ENCODE data around the gene RAMP2.
"Not testable (repeated sequence)": the region's sequence is repeated elsewhere in the genome, so short reads cannot be mapped to it uniquely, and the experiment has no call there.

- TF ChIP-seq CTCF (IDR thresholded peaks at IDR 0.05; ENCODE audit: insufficient read depth, low read length, poor library complexity, severe bottlenecking); EZH2phosphoT487 (conservative IDR thresholded peaks at IDR 0.05; ENCODE audit: low read length): not testable (repeated sequence)
Measured at GRCh38 chr17:42768006-42768405, 7.0 kb downstream of the RAMP2 start.

All from SU-DHL-6 (cell line).